RKO (cell line): ENCODE results near the gene SPIN1.
A peak's percentile ranks its signal among the peaks of the same experiment; 100 is the strongest.

Experiments
- DNase-seq: peaks from one replicate; pipeline ENCODE4 v3.0.0-alpha.2; 2016; ENCODE audit warnings: low spot score

SPIN1 gene

DNA sequence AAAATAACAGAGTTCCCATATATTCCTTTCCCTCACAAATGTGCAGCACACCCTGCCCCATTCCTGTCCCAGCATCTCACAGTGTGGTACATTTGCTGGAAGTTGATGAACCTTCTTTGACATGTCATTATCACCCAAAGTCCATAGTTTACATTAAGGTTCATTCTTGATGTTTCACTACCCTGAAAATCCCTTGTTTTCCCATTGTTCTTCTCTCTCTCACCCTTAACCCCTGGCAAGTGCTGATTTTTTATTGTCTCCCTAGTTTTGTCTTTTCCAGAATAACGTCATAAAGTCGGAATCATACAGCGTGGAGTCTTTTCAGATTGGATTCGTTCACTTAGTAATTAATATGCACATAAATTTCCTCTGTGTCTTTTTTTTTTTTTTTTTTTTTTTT is 48.1 kb downstream of the SPIN1 start:
- no peak for DNase-seq

DNA sequence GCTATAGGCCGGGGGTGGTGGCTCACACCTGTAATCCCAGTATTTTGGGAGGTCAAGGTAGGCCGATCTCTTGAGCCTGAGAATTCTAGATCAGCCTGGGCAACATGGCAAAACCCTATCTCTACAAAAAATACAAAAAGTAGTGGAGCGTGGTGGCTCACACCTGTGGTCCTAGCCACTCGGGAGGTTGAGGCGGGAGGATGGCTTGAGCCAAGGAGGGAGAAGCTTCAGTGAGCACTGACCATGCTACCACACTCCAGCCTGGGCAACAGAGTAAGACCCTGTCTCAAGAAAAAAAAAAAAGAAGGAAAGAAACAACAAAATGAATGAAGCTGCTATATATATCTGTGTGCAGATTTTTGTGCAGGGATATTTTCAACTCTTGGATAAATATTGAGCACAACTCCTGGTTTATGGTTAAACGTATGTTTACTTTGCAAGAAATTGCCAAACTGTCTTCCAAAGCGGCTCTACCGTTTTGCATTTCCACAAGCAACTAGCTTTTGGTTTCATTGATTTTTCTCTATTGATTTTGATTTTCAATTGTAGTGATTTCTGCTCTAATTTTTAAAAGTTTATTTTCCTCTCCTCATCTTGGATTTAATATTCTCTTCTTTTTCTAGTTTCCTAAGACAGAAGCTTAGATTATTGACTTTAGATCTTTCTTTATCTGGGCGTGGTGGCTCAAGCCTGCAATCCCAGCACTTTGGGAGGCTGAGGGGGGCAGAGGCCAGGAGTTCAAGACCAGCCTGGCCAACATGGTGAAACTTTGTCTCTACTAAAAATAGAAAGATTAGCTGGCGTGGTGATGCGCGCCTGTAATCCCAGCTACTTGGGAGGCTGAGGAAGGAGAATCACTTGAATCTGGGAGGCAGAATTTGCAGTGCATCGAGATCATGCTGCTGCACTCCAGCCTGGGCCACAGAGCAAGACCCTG is 49.2 kb downstream of the SPIN1 start:
- DNase-seq = no peak

DNA sequence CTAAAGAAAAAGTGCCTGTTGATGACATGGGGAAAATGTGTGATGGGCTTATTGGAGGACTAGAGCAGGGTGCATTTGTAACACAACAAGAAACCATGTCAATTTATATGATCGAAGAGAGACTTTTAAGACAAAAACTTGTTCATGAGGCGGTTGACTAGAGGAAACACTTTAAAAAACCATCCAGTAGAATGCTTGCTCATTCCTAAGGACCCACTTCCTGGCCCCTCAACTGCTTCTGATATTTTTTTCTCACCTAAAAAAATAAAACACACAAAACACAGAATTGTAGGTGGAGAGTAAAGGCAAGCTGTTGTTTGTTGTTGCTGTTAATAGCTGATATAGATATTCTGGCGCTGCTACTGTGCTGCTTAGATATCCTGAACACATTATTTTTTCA is 50.6 kb downstream of the SPIN1 start:
- DNase-seq = no peak

DNA sequence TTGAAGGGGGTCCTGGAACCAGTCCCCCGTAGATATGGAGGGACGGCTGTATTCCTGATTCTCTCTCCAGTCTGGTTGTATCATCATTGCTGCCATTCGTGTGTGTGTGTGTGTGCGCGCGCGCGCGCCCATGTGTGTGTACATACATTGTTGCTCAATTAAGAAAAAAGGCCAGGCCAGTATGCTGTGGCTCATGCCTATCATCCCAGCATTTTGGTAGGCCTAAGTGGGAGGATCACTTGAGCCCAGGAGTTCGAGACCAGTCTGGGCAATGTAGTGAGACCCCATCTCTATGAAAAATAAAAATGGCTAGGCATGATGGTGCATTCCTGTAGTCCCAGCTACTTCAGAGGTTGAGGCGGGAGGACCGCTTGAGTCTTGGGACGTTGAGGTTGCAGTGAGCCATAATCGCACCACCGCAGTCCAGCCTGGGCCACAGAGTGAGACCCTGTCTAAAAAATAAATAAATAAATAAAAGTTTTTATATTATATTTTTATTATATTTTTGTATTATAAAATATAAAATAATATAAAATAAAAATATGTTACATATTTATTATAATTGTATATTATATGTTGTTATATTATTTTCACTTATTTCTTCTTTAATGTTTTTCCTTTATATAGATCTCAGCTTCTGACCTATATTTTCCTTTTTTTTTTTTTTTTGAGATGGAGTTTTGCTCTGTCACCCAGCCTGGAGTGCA is 53.2 kb downstream of the SPIN1 start:
- DNase-seq = no peak

DNA sequence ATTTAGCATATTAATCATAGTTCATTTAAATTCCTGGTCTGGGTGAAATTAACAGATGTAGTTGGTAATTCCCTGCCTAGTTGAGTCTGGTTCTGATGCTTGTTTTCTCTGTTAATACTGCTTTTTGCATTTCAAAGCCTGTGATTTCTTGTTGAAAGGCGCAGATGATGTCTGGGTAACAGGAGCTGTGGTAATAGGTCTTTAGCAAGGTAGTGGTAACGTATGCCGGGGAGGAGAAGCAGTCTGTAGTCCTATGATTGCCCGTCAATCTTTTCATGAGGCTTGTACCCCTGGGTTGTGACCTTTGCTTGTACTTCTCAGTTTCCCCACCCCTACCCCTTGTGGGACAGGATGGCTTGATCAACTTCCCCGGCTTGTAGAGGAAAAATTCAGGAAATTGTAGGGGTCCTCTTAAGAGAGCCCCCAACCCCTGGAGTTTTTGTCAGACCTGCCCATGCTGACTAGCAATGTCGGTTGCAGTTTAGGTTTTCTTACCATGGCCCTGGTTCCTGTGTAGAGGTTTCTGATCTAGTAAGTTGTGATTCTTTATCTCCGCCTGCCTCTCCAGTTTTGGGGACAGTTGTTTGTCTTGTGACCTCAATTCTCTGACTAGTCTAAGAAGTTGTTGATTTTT is 55.4 kb downstream of the SPIN1 start:
- DNase-seq = no peak

DNA sequence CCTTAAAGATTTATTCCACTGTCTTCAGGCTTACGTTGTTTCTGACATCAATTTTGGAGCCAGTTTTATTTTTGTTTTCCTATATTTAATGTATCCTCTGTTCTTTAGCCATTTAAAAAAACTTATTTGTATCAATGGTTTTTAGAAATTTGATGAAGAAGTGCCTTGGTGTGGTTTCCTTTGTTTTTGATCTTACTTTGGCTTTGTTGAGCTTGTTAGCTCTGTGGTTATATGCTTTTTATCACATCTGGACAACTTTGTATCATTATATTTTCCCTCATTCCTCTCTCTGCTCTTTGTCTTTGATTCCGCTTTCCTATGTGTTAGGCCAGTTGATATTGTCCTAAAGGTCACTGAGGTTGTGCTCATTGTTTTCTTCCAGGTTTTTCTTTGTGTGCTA is 58.5 kb downstream of the SPIN1 start:
- DNase-seq = no peak

DNA sequence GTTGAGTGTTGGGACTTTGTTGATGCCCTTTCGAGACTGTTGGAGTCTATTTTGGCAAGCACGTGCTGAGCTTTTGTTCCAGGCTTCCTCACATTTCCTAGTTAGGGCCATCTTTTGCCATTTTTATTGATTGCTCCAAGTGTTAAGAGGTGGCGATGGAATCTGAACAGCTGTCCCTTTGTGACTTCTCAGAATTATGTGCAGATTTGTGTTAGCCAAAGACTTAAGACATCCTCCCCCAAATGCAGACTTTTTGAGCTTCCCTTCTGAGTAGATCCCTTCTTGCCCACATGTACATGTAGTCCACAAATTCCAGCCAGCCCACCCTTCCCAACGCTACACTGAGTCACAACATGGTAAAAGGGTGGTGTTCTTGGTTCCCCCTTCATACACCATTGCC is 59.2 kb downstream of the SPIN1 start:
- DNase-seq = no peak

DNA sequence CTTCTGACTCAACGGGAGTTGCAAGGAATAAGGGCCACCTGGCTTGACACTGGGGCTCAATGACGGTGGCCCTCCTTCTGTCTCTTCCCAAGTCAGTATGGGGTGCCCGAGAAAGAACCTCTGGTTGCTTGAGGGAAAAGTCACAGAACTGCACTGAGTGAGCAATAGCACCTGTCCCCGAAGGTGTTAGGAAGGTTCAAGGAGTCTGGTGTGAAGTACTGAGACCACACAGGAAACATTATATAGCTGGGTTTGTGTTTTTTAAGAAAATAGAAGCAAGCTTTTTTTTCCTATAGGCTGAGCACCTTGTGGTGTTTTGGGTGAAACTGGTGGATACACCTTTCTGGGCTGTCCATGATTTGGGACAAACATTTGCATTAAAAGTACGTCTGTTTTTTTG is 62.9 kb downstream of the SPIN1 start:
- DNase-seq = no peak

DNA sequence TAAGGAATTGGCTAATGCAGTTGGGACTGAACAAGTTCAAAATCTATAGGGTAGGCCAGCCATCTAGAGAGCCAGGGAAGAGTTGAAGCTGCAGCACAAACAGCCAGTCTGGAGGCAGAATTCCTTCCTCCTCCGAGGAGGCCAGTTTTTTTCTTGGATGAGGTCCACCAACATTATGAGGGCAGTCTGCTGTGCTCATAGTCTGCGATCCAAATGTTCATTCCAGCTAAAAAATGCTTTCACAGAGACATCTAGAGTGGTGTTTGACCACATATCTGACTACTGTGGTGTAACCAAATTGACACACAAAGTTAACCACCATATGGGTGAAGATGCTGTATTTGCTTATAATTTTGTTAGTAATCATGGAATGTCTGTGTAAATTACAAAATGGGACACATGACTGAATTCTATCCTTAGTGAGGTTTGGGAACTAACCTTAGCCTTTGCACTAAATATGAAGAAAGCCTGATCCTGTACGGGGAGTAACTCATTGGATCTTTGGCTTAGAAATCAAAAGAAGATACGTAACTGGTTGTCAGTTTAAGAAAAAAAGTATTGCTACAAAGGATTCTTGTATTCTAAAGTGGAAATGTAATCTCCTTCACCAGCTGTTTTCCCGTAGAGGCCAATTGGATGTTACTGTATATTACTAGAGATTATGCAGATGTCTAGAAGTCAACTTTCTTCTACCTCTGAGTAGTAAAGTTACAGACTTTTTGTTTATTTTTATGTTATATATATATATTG is 70.6 kb downstream of the SPIN1 start:
- DNase-seq = no peak

DNA sequence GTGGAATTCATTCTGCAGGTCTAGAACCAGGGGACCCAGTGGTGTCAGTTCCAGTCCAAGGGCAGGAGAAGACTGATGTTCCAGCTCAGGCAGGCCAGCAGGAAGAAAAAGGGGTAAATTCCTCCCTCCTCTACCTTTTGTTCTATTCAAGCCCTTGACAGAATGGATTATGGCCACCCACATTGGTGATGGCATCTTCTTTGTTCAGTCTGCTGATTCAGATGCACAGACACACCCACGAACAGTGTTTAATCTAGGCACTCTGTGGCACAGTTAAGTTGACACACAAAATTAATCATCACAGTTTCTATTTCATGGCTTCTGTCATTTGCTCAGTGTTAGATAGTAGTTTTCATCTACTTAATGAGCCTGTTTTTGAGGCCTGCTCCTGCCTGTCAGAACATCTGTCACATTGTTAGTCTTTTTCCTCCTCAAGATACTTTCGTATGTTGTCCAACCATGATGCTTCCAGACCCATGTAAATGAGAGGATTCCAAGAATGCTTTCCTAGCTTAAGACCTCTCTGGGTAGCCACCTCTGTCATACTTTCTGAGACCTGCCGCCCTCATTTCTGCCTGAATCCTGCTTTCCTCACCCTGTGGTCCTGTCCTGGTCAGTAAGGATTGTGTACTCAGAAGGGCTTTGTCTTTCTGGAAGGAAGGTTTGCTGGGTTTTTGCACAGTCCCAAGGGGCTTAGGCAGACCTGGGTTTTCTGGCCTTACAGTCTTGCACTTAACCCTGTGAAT is 72.5 kb downstream of the SPIN1 start:
- peak; percentile 17 for DNase-seq

DNA sequence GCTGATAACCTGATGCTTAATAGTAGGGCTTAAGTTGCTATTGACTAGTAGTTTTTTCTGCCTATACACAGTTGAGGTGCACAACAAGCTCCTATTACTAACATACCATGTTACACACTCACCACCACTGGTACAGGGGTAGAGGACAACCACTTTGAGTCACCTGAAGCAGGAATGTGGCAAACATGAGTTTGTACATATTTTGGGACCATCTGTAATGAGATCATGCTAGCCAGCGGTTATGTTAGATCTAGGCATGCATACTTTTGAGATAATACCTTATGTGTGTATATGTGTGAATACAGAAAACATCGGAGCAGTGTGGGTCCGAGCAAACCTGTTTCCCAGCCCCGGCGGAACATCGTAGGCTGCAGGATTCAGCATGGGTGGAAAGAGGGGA is 73.9 kb downstream of the SPIN1 start:
- no peak for DNase-seq

DNA sequence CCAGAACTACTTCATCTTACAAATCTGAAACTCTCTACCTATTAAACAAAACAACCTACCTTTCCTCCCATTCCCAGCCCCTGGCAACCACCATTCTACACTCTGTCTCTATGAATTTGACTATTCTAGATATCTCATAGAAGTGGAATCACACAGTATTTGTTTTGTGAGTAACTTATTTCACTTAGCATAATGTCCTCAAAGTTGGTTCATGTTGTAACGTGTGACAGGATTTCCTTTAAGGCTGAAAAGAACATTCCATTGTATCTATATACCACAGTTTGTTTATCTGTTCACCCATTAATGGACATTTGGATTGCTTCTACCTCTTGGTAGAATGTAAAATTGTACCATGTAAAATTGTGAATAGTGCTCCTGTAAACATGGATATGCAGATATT is 76.6 kb downstream of the SPIN1 start:
- DNase-seq = no peak

DNA sequence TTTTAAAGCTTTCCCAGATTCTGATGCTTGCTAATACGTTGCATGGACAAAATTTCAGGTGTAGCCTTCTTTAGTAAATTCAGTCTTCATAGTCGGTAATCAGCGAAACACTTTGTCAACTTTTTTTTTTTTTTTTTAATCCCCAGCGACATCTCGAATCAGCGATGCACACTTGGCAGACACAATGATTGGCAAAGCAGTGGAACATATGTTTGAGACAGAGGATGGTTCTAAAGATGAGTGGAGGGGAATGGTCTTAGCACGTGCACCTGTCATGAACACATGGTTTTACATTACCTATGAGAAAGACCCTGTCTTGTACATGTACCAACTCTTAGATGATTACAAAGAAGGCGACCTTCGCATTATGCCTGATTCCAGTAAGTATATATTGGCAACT is 80.0 kb downstream of the SPIN1 start:
- no peak for DNase-seq

DNA sequence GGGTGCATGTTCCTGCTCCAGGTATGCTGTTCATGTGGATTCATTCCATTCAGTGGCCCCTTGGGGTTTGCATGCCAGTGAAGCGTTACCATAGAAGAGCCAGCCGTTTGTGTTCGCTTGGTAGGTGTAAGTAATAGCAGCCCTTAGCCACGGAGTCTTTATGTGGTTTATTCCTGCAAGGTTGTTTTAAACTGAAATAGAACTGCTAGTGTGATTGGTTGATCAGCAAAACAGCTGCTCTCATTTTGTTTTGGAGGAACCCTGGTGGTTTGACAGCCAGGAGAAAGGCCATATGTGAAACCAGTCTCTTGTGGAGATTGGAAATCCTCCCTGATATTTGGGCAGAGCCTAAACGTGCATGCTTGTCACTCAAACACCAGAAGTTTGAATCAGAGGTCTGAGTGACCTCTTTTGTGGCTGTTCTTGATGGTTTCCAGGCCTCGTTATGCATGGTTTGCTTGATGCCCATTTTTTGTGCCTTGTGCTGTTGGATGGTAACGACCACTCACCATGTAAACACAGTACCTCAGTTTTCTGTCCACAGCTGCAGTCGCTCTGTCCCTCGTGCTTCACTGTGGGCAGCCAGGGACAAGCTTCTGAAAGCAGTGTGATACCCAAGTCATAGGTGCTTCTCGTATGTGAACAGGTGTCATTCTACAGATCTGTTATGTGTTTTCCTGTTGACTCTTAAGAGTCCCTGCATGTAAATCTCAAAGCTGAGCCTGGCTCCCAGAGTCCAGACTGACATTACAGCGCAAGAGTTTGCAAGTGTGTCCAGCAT is 88.4 kb downstream of the SPIN1 start:
- no peak for DNase-seq

DNA sequence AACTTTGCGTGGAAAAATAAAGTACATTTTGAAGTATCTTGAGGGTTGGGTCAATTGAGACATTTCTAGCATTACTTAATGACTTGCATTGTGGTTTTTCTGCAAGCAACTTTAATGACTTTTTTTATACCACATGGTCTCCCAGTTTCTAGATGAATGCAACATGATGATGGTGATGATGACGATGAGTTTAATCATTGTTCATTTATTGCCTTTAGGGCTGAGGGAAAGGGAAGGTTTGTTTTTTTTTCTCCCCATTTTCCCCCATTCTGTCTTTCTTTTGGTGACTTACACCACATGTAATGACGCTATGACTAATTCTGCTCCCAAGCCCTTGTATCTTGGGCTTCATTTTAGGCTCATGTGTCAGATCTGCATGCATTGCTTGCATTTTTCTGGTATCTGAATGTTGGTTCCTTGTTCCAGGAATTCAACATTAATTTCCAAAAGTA is 89.1 kb downstream of the SPIN1 start:
- no peak for DNase-seq

DNA sequence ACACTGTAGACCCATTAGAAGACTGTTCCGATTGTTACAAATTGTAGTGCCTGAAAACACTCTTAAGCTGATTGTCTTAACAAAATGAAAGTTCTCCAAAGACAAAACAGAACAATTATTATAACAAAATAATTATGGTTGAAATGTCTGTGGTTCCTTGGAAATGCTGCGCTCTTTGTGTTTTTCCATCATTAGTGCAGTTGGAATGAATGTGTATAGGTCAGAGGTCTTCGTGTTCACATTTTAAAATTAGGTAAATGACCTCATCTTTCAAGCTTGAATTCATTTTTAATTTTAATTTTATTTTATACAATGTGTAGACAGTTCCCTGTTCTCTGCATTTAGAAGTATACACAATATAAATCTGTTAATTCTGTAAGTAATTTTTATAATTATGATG is 90.0 kb downstream of the SPIN1 start:
- no peak for DNase-seq

DNA sequence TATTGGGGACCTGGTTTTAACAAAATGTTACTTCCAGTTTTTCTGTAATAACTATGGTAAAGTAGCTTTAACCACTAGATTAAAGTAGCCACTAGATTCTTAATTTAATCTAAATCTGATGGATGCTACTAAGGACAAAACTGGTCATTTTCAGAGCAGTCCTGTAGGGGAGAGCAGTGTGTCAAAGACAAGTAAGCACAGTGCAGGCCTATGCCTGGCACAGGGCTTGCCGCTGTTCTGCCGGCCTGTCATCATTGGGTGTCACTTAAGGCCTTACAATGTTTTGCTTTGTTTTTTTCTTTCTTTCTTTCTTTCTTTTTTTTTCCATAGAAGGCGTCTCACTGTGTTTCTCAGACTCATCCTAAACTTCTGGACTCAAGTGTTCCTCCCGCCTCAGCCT is 93.7 kb downstream of the SPIN1 start:
- no peak for DNase-seq

DNA sequence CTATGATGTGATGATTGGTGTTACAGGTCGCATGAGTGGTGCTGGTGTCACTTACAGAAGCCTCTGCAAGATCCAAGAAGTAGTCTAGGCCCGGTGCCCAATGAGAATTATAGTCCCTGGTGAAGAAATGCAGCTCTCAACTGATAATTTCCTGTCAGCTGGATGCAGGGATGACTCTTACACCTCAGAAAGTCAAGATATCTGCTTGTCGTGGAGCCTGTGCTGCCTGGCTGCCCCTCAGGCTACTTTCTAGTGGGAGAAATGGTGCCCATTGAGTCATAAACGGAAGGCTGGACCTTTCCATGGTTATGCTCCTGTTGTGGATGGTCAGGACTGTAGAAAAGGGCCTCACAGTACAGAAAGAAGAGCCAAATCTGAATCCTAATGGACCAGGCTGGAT is 99.9 kb downstream of the SPIN1 start:
- DNase-seq = no peak

DNA sequence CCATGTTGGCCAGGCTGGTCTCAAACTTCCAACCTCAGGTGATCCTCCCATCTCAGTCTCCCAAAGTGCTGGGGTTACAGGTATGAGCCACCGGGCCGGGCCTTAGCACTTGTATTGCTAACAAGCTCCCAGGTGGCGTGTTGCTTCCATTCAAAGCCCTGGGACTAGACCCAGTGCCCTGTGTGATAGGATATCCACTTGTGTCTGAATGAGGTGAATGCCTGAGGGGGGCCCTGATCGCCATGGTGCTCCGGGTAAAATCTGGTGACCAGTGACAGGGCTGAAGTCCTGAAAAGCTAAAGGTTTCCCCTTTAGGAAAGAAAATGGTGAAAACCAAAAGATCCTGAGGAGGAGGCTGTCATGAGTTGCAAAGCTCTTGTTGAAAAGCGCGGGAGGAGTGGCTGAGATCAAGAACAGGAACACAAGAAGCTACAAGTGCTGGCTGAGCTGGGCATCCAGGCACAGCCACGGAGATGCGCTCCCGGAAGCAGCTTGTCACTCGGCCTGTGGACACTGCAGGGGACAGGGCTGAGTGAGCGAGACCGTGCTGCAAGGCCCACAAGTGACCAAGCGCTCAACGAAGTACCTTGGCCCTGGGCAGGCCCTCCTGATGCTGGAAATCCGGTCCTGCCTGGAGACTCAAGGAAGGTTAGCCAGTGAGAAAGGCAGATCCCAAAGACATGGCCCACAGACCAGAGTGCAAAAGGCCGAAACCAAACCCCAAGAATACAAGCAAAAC is 106.9 kb downstream of the SPIN1 start:
- DNase-seq = no peak

DNA sequence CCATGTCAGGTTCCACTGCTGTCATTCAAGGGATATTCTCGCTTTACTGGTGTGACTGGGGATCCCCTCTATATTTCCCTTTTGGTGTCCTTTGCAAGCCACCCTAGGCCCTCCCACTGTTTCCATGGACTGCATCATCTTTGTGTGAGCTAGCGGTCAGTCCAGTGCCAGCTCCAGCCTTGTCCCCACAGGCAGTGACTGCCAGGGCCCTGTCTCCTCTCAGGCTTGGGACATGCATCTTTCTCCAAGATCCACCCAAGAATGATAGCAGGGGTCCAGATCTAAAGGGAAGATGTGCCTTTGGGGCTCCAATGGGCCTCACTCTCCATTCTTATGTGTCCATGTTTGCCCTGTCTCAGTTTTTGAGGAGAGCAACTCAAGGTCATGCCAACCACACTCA is 109.0 kb downstream of the SPIN1 start:
- no peak for DNase-seq
